ENCODE results near the gene STK11. TPM values are rescaled to one million over a fixed set of nuclear protein-coding genes. Genes with fewer than 3 reads are reported as not detected.

STK11 gene
- total and polyA plus RNA-seq, 9 donors = 36.9 to 71.2 (median 54.2) TPM

- Histone ChIP-seq H3K4me3 (peak overlapping the region; percentile 40), H3K4me1 (ENCODE audit: insufficient read depth) (peaks cover 39% of the 10 kb centered on the region), H3K9me3 (no peaks in the 10 kb centered on the region), H3K36me3 (no peaks in the 10 kb centered on the region), H3K27ac (peak overlapping the region; percentile 84 to 91), H3K27me3 (no peaks in the 10 kb centered on the region)
- DNase-seq = peak in 2 of 5 donors; percentile 55 to 59
- 2 to 23% (median 12%) methylated on average over 9 to 10 of the region's 10 CpGs for WGBS, 3 donors
- intact Hi-C loops (cut with DNase I) = loop anchor here in 2 of 4 donors (5.0 kb wide), 2 partner anchors 37 to 1113 kb away; partner anchors contain the start of gene PEAK3 (in 1 of the 2)
- no peak for TF ChIP-seq POLR2A (IDR thresholded peaks at IDR 0.05)
- TF ChIP-seq CTCF (IDR thresholded peaks at IDR 0.05) = no peak
- no peak for TF ChIP-seq EP300 (IDR thresholded peaks at IDR 0.05)
Measured at GRCh38 chr19:1169411-1169791, 36.2 kb upstream of the STK11 start.

GRCh38 chr19:1169921-1170885 is 35.4 kb upstream of the STK11 start:
- peaks cover 36% of the 10 kb centered on the region for H3K4me1 ChIP-seq (ENCODE audit: insufficient read depth)
- H3K9me3 ChIP-seq = no peaks in the 10 kb centered on the region
- peak overlapping the region; percentile 40 for H3K4me3 ChIP-seq
- H3K27me3 ChIP-seq = no peaks in the 10 kb centered on the region
- 13 to 33% (median 19%) methylated on average over 50 to 52 of the region's 52 CpGs for WGBS, 3 donors
- H3K36me3 ChIP-seq = no peaks in the 10 kb centered on the region
- peak; percentile 90 to 92 (median 92) for DNase-seq
- peak overlapping the region; percentile 84 to 91 for H3K27ac ChIP-seq
- no peak for TF ChIP-seq EP300 (IDR thresholded peaks at IDR 0.05)
- TF ChIP-seq POLR2A (IDR thresholded peaks at IDR 0.05) = peak; percentile 44
- peak in 1 of 3 donors; percentile 8 for TF ChIP-seq CTCF (IDR thresholded peaks at IDR 0.05)
- intact Hi-C loops (cut with DNase I) = loop anchor here in 2 of 4 donors (5.0 kb wide), 3 partner anchors 38 to 1112 kb away; partner anchors contain the start of genes GPX4 (in 1 of the 2) and PEAK3 (in 1 of the 2)

- no peaks in the 10 kb centered on the region for H3K27me3 ChIP-seq
- DNase-seq = peak in 3 of 5 donors; percentile 42 to 60 (median 54)
- H3K4me1 ChIP-seq (ENCODE audit: insufficient read depth) = peaks cover 36% of the 10 kb centered on the region
- no peaks in the 10 kb centered on the region for H3K9me3 ChIP-seq
- 50 to 55% (median 54%) methylated on average over 36 to 38 of the region's 38 CpGs for WGBS, 3 donors
- H3K36me3 ChIP-seq = no peaks in the 10 kb centered on the region
- TF ChIP-seq EP300 (IDR thresholded peaks at IDR 0.05) (no peak), POLR2A (IDR thresholded peaks at IDR 0.05) (no peak), CTCF (IDR thresholded peaks at IDR 0.05) (no peak)
- H3K27ac ChIP-seq = peak overlapping the region; percentile 85 to 93
- no peak overlapping the region for H3K4me3 ChIP-seq
- intact Hi-C loops (cut with DNase I) = loop anchor here in 1 of 4 donors (5.0 kb wide), 1 partner anchor 69 kb away; the partner anchor contains the start of gene GPX4
Measured at GRCh38 chr19:1170938-1171754, 34.4 kb upstream of the STK11 start.
